HEK293T (cell line): ENCODE data around the gene OBP2B.

Source experiments
- ARNT ChIP-seq: fragments of 450-650 bp; IDR thresholded peaks from 2 replicates; pipeline ENCODE4 v1.6.1; 2017; ENCODE audit warnings: mild to moderate bottlenecking
- BHLHE40 ChIP-seq: fragments of 450-650 bp; IDR thresholded peaks from 2 replicates; pipeline ENCODE4 v1.6.1; 2016; ENCODE audit warnings: mild to moderate bottlenecking, moderate library complexity, borderline replicate concordance
- CTBP1 ChIP-seq: fragments of 450-650 bp; IDR thresholded peaks from 2 replicates; pipeline ENCODE4 v1.6.1; 2016; ENCODE audit warnings: borderline replicate concordance
- FOXK2 ChIP-seq: fragments of 450-650 bp; IDR thresholded peaks from 2 replicates; pipeline ENCODE4 v1.6.1; 2016; ENCODE audit warnings: mild to moderate bottlenecking
- FOXM1 ChIP-seq: fragments of 450-650 bp; IDR thresholded peaks from 2 replicates; pipeline ENCODE4 v1.6.1; 2017; ENCODE audit warnings: mild to moderate bottlenecking, borderline replicate concordance
- NFRKB ChIP-seq: fragments of 450-650 bp; IDR thresholded peaks from 2 replicates; pipeline ENCODE4 v1.6.1; 2016; ENCODE audit warnings: mild to moderate bottlenecking, moderate library complexity
- SP1 ChIP-seq: fragments of 450-650 bp; IDR thresholded peaks from 2 replicates; pipeline ENCODE4 v1.6.1; 2017
- SUZ12 ChIP-seq: fragments of 450-650 bp; IDR thresholded peaks from 2 replicates; pipeline ENCODE4 v1.6.1; 2016; ENCODE audit warnings: mild to moderate bottlenecking
- TARDBP ChIP-seq: fragments of 450-650 bp; IDR thresholded peaks from 2 replicates; pipeline ENCODE4 v1.6.1; 2016

DNA sequence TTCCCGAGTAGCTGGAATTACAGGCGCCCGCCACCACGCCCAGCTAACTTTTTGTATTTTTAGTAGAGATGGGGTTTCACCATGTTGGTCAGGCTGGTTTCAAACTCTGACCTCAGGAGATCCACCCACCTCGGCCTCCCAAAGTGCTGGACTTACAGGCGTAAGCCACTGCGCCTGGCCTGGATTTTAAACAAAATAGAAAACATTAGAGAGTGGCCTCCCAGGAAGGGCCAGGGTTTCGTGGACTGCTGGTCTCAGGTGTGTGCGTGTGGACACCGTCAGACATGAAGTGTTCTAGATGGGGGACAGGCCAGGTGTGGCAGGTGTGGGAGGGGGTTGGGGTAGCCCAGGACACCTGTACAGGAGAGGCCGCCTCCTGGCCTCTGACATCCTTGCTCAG is 38.3 kb downstream of the OBP2B start:
- TF ChIP-seq TARDBP: no peak
- TF ChIP-seq SUZ12: no peak
- TF ChIP-seq FOXM1: no peak
- no peak for TF ChIP-seq ARNT
- no peak for TF ChIP-seq BHLHE40
- no peak for TF ChIP-seq CTBP1
- TF ChIP-seq FOXK2: no peak
- TF ChIP-seq SP1: no peak
- TF ChIP-seq NFRKB: no peak
